GM21737 (cell line): Measurements from ENCODE around the gene TAF8.

Experiments
- ATAC-seq: cut with Tn5 transposase; IDR thresholded peaks from one replicate; pipeline ENCODE4 v1.9.1; 2021; ENCODE audit warnings: mild to moderate bottlenecking, moderate library complexity; ENCODE audit not compliant: unreplicated experiment

The TAF8 gene

GRCh38 chr6:42095094-42095493, 44.8 kb downstream of the TAF8 start:
- no peak for ATAC-seq

GRCh38 chr6:42095776-42096541, 45.6 kb downstream of the TAF8 start:
- no peak for ATAC-seq

GRCh38 chr6:42099340-42100028, 49.2 kb downstream of the TAF8 start:
- ATAC-seq, result no peak

GRCh38 chr6:42100029-42100901, 49.9 kb downstream of the TAF8 start:
- ATAC-seq, result no peak

- ATAC-seq, result no peak
These were observed 50.9 kb downstream of the TAF8 start for GRCh38 chr6:42101186-42101657.

- ATAC-seq, result no peak
These were observed 52.9 kb downstream of the TAF8 start for GRCh38 chr6:42103216-42103615.

GRCh38 chr6:42103753-42104094, 53.4 kb downstream of the TAF8 start:
- ATAC-seq, result no peak

DNA sequence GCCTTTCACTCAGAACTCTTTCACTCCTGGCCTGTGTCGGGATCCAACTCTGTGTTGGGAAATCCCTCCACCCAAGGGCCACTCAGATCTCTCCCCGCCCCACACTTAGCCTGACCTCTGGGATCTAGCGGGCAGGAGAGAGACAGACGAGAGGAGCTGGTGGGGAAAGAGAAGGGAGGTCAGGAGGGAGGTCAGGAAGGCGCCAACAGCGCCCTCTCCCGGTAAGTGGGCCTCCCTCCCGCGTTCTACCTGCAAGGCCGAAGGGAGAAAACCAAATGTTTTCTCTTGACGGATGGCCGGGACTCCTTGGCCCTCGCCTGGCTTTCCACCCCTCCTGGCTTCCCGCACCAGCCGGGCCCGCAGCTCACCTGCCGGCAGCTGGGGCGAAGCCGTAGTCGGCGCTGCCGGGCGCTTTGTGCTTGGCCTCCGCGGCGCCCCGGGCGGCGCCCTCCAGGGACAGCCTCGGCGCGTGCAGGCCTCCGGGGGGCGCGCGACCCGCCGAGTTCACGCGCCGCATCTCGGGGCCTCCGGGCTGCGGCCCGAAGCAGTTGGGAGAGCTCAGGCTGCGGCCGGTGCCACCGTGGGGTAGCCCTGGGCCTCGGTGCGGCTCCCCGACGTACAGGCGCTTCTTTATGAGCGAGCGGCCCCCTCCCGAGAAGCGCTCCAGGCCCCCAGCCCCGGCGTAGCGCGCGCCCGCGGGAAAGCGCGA, 53.9 kb downstream of the TAF8 start:
- no peak for ATAC-seq

- ATAC-seq, result no peak
These were observed 54.4 kb downstream of the TAF8 start for GRCh38 chr6:42104804-42105125.

DNA sequence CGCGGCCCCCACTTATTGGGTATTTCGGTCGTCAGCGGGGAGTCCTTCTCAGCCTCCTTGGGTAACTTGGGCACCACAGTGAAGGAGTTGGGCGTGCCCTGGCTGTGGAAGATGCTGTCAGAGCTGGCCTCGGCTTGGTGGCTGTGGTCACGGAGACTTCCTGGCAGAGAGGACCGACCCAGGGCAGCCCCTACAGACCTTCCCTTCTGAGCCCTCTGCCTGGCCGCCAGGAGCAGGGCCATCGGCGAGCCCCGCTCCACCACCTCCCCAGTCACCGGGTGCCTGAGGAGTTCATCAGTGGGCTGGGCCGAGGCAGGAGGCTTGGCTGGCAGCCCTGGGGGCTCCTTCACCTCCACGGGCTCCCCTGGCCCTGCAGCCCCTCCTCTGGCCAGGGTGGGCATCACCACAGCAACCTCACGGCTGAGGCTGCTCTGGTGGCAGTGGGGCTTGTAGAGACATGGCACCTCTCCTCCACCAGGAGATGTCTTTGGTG, 54.9 kb downstream of the TAF8 start:
- no peak for ATAC-seq

GRCh38 chr6:42105709-42106108, 55.4 kb downstream of the TAF8 start:
- ATAC-seq, result no peak

GRCh38 chr6:42106112-42107023, 56.0 kb downstream of the TAF8 start:
- no peak for ATAC-seq

- ATAC-seq, result no peak
These were observed 57.7 kb downstream of the TAF8 start for GRCh38 chr6:42108071-42108470.

GRCh38 chr6:42110683-42111082, 60.4 kb downstream of the TAF8 start:
- ATAC-seq, result no peak

DNA sequence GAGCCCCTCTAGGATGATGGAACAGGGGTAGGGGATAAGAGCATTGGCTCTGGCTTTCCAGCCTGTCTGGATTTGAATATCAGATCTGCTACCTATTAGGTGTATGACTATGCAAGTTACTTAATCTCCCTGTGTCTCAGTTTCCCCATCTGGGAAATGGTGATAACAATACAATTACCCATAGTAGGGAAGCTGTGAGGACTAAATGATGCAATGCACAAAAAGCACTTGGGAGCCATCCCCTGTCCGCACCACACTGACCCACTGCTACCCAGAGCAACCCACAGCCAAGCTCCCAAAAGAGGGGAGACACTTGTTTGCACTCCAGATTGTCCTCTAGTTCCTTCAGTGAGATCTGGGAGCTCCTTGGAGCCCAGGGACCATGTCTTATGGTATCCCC, 62.0 kb downstream of the TAF8 start:
- no peak for ATAC-seq

DNA sequence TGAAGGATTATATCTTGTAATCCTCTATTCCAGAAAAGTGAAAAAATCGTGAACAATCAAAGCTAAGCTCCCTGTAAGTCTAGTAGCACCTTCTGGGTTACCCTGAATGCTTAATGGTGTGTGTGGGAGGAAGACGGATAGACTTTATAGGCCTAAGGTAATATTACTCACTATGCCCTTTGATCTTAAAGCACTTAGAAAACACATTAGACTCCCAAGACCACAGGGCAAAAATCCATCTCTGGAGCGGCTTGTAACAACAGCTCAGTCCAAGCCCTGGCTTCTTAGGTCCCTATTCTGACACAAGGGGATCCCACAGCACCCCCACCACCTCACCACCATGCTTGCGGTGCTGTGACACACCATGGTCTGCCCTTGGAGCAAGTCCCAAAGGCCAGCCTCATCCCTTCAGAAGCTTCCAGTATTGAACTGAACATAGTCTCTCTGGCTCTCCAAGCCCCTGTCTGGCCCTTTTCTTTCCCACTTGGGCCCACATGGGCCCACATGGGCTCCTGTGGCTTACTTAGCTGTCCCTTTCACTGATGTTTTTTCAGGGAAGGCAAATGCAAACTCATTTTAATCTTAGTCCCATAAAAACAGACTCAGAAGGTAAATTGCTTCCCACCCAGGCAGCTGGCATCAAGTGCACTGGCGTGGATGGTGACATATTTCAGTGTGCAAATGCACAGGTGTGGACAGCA, 63.8 kb downstream of the TAF8 start:
- ATAC-seq, result no peak

GRCh38 chr6:42117843-42118161, 67.5 kb downstream of the TAF8 start:
- no peak for ATAC-seq

GRCh38 chr6:42118162-42119001, 68.1 kb downstream of the TAF8 start:
- ATAC-seq, result no peak
